NCI-H526 treated with DMSO at 0.1 percent for 48 hours (cell line): ENCODE measurements around the gene ZNF681.
"Not testable (repeated sequence)": the region's sequence is repeated elsewhere in the genome, so short reads cannot be mapped to it uniquely, and the experiment has no call there.

ENCODE experiments used
- DNase-seq: peaks from one replicate; lab custom pipeline; 2025; lab: John Stamatoyannopoulos, UW

The ZNF681 gene

GRCh38 chr19:23758187-23759074 lies at the start of gene ZNF681:
ZNF681 (minus strand) TSS chr19:23758891; CDS start chr19:23758749, 142 bp downstream.
- DNase-seq: peak; percentile 74

- no peak for DNase-seq
Measured at GRCh38 chr19:23804676-23805075, 46.0 kb upstream of the ZNF681 start.

GRCh38 chr19:23802290-23802689 lies 43.6 kb upstream of the ZNF681 start:
- DNase-seq: no peak

- no peak for DNase-seq
Measured at GRCh38 chr19:23801803-23802202, 43.1 kb upstream of the ZNF681 start.

- no peak for DNase-seq
Measured at GRCh38 chr19:23800868-23801267, 42.2 kb upstream of the ZNF681 start.

- no peak for DNase-seq
Measured at GRCh38 chr19:23800271-23800670, 41.6 kb upstream of the ZNF681 start.

- DNase-seq: no peak
Measured at GRCh38 chr19:23799321-23799720, 40.6 kb upstream of the ZNF681 start.

- DNase-seq: no peak
Measured at GRCh38 chr19:23795462-23795861, 36.8 kb upstream of the ZNF681 start.

GRCh38 chr19:23792784-23793183 lies 34.1 kb upstream of the ZNF681 start:
- no peak for DNase-seq

GRCh38 chr19:23790641-23791488 lies 32.2 kb upstream of the ZNF681 start:
- no peak for DNase-seq

GRCh38 chr19:23789246-23789645 lies 30.6 kb upstream of the ZNF681 start:
- no peak for DNase-seq

GRCh38 chr19:23788411-23788810 lies 29.7 kb upstream of the ZNF681 start:
- no peak for DNase-seq

- no peak for DNase-seq
Measured at GRCh38 chr19:23787106-23787505, 28.4 kb upstream of the ZNF681 start.

GRCh38 chr19:23785982-23786381 lies 27.3 kb upstream of the ZNF681 start:
- DNase-seq: no peak

GRCh38 chr19:23784274-23784673 lies 25.6 kb upstream of the ZNF681 start:
- DNase-seq: no peak

GRCh38 chr19:23783636-23784035 lies 24.9 kb upstream of the ZNF681 start:
- DNase-seq: no peak

- DNase-seq: no peak
Measured at GRCh38 chr19:23779645-23780044, 21.0 kb upstream of the ZNF681 start.

- no peak for DNase-seq
Measured at GRCh38 chr19:23778566-23778965, 19.9 kb upstream of the ZNF681 start.

GRCh38 chr19:23778036-23778435 lies 19.3 kb upstream of the ZNF681 start:
- not testable (repeated sequence) for DNase-seq

GRCh38 chr19:23777216-23777615 lies 18.5 kb upstream of the ZNF681 start:
- DNase-seq: no peak

GRCh38 chr19:23776507-23777205 lies 18.0 kb upstream of the ZNF681 start:
- no peak for DNase-seq

GRCh38 chr19:23774524-23774971 lies 15.9 kb upstream of the ZNF681 start:
- no peak for DNase-seq
